Small intestine (tissue), 7 donors: ENCODE measurements around the gene RAC2. TPM values are rescaled to one million over a fixed set of nuclear protein-coding genes. Genes with fewer than 3 reads are reported as not detected.
"Not testable (repeated sequence)": the region's sequence is repeated elsewhere in the genome, so short reads cannot be mapped to it uniquely, and the experiment has no call there.

Source experiments
- DNase-seq, 2 donors: peaks; one replicate each; pipeline versions ENCODE4 v3.0.0 to v3.0.0-alpha.2; 2013
- FAIRE-seq: peaks from 2 replicates; lab custom pipeline; 2012; peaks lifted over from hg19 to GRCh38; lab: Jason Lieb, UNC
- H3K27ac ChIP-seq, 3 donors: one replicate each; pipeline ENCODE4 v1.5.1; 2013; ENCODE audit warnings: low read length in 2 of 3, mild to moderate bottlenecking in 2 of 3, control low read depth in 1 of 3, inconsistent platforms in 1 of 3, low read depth in 1 of 3, moderate library complexity in 1 of 3
- H3K27me3 ChIP-seq, 3 donors: one replicate each; pipeline ENCODE4 v1.6.1; 2013; ENCODE audit warnings: low read length in 3 of 3, inconsistent platforms in 1 of 3; ENCODE audit not compliant: control insufficient read depth in 3 of 3, insufficient read depth in 3 of 3
- H3K36me3 ChIP-seq, 3 donors: one replicate each; pipeline ENCODE4 v1.6.1; 2013; ENCODE audit warnings: low read length in 3 of 3, inconsistent platforms in 1 of 3, low read depth in 1 of 3, mild to moderate bottlenecking in 1 of 3, moderate library complexity in 1 of 3; ENCODE audit not compliant: control insufficient read depth in 3 of 3, insufficient read depth in 2 of 3
- H3K4me1 ChIP-seq, 3 donors: one replicate each; pipeline ENCODE4 v1.6.1; 2013; ENCODE audit warnings: low read length in 2 of 3, inconsistent platforms in 1 of 3, low read depth in 1 of 3, mild to moderate bottlenecking in 1 of 3, moderate library complexity in 1 of 3; ENCODE audit not compliant: control insufficient read depth in 3 of 3, insufficient read depth in 2 of 3
- H3K4me3 ChIP-seq, 3 donors: one replicate each; pipeline ENCODE4 v1.5.1; 2013; ENCODE audit warnings: low read length in 3 of 3, control low read depth in 1 of 3, inconsistent platforms in 1 of 3, low read depth in 1 of 3, mild to moderate bottlenecking in 1 of 3, moderate library complexity in 1 of 3
- H3K9me3 ChIP-seq, 2 donors: one replicate each; pipeline ENCODE4 v1.6.1; 2013; ENCODE audit warnings: low read depth in 1 of 2, low read length in 1 of 2; ENCODE audit not compliant: control insufficient read depth in 2 of 2, insufficient read depth in 1 of 2
- WGBS, 3 donors: extraction: QIAGEN DNeasy Blood & Tissue Kit; methylation state at CpG; one replicate each; pipeline ENCODE4 v1.1.7; 2013; 5-methylcytosine and 5-hydroxymethylcytosine counted together
- polyA plus RNA-seq, 4 donors: library from polyadenylated mRNA; stranded (reverse) in 3 of 4; unstranded in 1 of 4; fragments of 200-250 nt in 3 of 4; fragments of 120-200 nt in 1 of 4; gene quantifications; one replicate each; pipeline versions ENCODE4 v1.2.1 to v1.2.3, GENCODE V29; 2013
- donor health status: healthy with polysubstance abuse.
- donor health status: control.
- donor health status: control.
- donor health status: Bipolar disorder and iron deficiency.
- donor health status: healthy.

The RAC2 gene
- polyA plus RNA-seq, 4 donors: 12.1 to 41.1 (median 24.8) TPM

GRCh38 chr22:37206118-37206840 lies 37.8 kb downstream of the RAC2 start:
- Histone ChIP-seq H3K27me3 (no peaks in the 10 kb centered on the region), H3K36me3 (no peaks in the 10 kb centered on the region), H3K9me3 (no peaks in the 10 kb centered on the region), H3K27ac (no peak overlapping the region), H3K4me1 (peaks cover 0 to 16% (median 0%) of the 10 kb centered on the region in 3 donors), H3K4me3 (no peak overlapping the region)
- no peak for FAIRE-seq
- WGBS, 3 donors: 86 to 91% (median 91%) methylated on average over 16 of the region's 16 CpGs
- no peak for DNase-seq

- Histone ChIP-seq H3K4me1 (peaks cover 0 to 12% (median 0%) of the 10 kb centered on the region in 3 donors), H3K36me3 (no peaks in the 10 kb centered on the region), H3K27me3 (no peaks in the 10 kb centered on the region), H3K4me3 (no peak overlapping the region), H3K9me3 (no peaks in the 10 kb centered on the region), H3K27ac (no peak overlapping the region)
- 79 to 90% (median 82%) methylated on average over 5 of the region's 5 CpGs for WGBS, 3 donors
- no peak for DNase-seq
- FAIRE-seq: no peak
Observed at GRCh38 chr22:37205046-37205445, 39.0 kb downstream of the RAC2 start.

GRCh38 chr22:37204045-37204655 lies 39.9 kb downstream of the RAC2 start:
- 54 to 80% (median 77%) methylated on average over 5 of the region's 5 CpGs for WGBS, 3 donors
- FAIRE-seq (no peak), DNase-seq (no peak)
- Histone ChIP-seq H3K4me3 (no peak overlapping the region), H3K27me3 (no peaks in the 10 kb centered on the region), H3K9me3 (no peaks in the 10 kb centered on the region), H3K27ac (no peak overlapping the region), H3K4me1 (peaks cover 0 to 18% (median 0%) of the 10 kb centered on the region in 3 donors), H3K36me3 (no peaks in the 10 kb centered on the region)

DNA sequence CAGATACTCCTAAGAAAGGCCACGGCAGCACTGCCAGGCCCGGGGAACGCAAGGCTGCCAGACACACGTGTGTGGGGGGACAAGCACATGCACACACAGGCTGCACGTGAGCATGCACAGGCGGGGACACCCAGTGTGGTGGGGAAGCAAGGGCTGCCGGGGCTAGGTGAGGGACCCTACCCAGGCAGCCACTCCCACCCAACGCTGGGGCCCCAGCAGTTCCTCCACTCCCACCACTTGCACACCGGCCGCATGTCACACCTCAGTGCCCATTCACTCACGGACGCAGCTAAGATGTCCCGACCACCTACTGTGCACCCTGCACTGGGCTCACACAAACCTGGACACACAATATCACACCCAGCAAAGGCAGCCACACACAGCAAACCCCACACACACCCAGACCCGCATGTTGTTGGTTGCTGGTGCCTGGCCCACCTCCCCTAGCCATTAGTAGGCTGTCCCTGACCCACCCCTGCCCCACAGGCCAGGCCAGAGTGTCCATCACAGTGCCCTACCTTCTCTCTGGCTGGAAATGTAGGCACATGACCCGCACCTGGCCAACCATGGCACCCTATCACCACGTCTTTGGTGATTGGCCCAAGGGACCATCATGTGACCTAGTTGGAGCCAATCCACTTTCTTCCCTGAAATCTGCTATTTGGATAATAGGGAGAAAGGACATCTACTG lies 40.6 kb downstream of the RAC2 start:
- H3K4me1 ChIP-seq: peaks cover 0 to 18% (median 0%) of the 10 kb centered on the region in 3 donors
- H3K9me3 ChIP-seq: no peaks in the 10 kb centered on the region
- no peaks in the 10 kb centered on the region for H3K36me3 ChIP-seq
- H3K4me3 ChIP-seq: no peak overlapping the region
- no peak overlapping the region for H3K27ac ChIP-seq
- DNase-seq (no peak), FAIRE-seq (no peak)
- WGBS, 3 donors: 87 to 92% (median 88%) methylated on average over 16 of the region's 16 CpGs
- H3K27me3 ChIP-seq: no peaks in the 10 kb centered on the region

GRCh38 chr22:37202716-37203115 lies 41.4 kb downstream of the RAC2 start:
- Histone ChIP-seq H3K4me1 (peaks cover 4 to 20% (median 5%) of the 10 kb centered on the region in 3 donors), H3K4me3 (no peak overlapping the region), H3K27ac (no peak overlapping the region), H3K27me3 (no peaks in the 10 kb centered on the region), H3K36me3 (peaks cover 0 to under 1% (median 0%) of the 10 kb centered on the region in 3 donors), H3K9me3 (no peaks in the 10 kb centered on the region)
- no peak for FAIRE-seq
- WGBS, 3 donors: 84 to 91% (median 89%) methylated on average over 9 to 10 of the region's 10 CpGs
- DNase-seq: no peak

- H3K27ac ChIP-seq: no peak overlapping the region
- no peak overlapping the region for H3K4me3 ChIP-seq
- whole genome bisulfite sequencing, 3 donors: 83 to 90% (median 87%) methylated on average over 5 of the region's 5 CpGs
- FAIRE-seq (no peak), DNase-seq (no peak)
- peaks cover 0 to 5% (median 0%) of the 10 kb centered on the region in 3 donors for H3K36me3 ChIP-seq
- H3K9me3 ChIP-seq: no peaks in the 10 kb centered on the region
- H3K27me3 ChIP-seq: no peaks in the 10 kb centered on the region
- H3K4me1 ChIP-seq: peaks cover 6 to 26% (median 9%) of the 10 kb centered on the region in 3 donors
Observed at GRCh38 chr22:37202001-37202555, 42.0 kb downstream of the RAC2 start.

DNA sequence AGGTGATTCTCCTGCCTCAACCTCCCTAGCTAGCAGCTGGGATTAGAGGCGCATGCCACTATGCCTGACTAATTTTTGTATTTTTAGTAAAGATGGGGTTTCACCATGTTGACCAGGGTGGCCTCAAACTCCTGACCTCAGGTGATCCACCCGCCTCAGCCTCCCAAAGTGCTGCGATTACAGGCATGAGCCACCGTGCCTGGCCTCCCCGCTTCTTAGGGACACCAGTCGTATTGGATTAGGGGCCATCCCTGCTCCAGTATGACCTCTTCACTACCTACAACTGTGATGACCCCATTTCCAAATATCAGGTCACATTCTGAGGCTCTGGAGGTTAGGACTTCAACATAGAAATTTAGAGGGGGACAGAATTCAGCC lies 42.6 kb downstream of the RAC2 start:
- not testable (repeated sequence) for DNase-seq, FAIRE-seq, H3K27ac ChIP-seq, H3K36me3 ChIP-seq, H3K4me3 ChIP-seq, H3K9me3 ChIP-seq, H3K27me3 ChIP-seq
- WGBS, 3 donors: 95 to 97% (median 96%) methylated on average over 6 of the region's 6 CpGs
- peaks cover 6 to 32% (median 9%) of the 10 kb centered on the region in 3 donors for H3K4me1 ChIP-seq

DNA sequence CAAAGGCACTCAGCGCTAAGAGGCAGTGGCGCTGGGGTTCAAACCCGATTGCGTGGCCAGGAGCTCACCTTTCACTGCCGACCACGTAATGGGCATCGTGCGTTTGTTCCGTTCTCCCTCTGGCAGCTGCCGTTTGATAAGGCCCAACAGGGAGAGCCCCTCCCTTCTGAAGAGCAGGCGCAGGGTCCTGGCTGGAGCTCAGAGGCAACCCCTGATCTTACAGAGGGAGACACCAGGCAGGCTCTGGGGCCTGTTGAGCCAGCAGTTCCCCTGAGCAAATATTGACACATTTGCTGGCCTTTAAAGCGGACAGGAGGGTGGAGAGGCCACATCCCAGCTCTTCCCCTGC lies 44.3 kb downstream of the RAC2 start:
- Histone ChIP-seq H3K4me3 (peak overlapping the region in 1 of 3 donors; percentile 38), H3K27ac (peak overlapping the region; percentile 61 to 92 (median 69)), H3K27me3 (no peaks in the 10 kb centered on the region), H3K36me3 (peaks cover 0 to 5% (median 0%) of the 10 kb centered on the region in 3 donors), H3K9me3 (no peaks in the 10 kb centered on the region), H3K4me1 (peaks cover 8 to 37% (median 9%) of the 10 kb centered on the region in 3 donors)
- WGBS, 3 donors: 4 to 15% (median 14%) methylated on average over 12 of the region's 12 CpGs
- FAIRE-seq (no peak), DNase-seq (no peak)
